Middle frontal gyrus (tissue), 1 donor: ENCODE data around the gene RAD54L2.
"Not testable (repeated sequence)": the region's sequence is repeated elsewhere in the genome, so short reads cannot be mapped to it uniquely, and the experiment has no call there.

ENCODE experiments used
- DNase-seq: peaks from one replicate; pipeline ENCODE4 v3.0.0-alpha.2; 2015; ENCODE audit warnings: low spot score; ENCODE audit errors: extremely low spot score

The RAD54L2 gene

GRCh38 chr3:51538459-51539290 lies at the start of gene RAD54L2:
RAD54L2 (plus strand) TSS chr3:51538719; CDS start chr3:51590421, 51,702 bp downstream.
- peak; percentile 69 for DNase-seq

- peak; percentile 52 for DNase-seq
These were observed 39.4 kb upstream of the RAD54L2 start for GRCh38 chr3:51498876-51499738.

GRCh38 chr3:51500632-51501131 lies 37.8 kb upstream of the RAD54L2 start:
- DNase-seq = no peak

GRCh38 chr3:51501833-51502561 lies 36.5 kb upstream of the RAD54L2 start:
- DNase-seq = peak; percentile 60

- no peak for DNase-seq
These were observed 36.0 kb upstream of the RAD54L2 start for GRCh38 chr3:51502562-51502910.

GRCh38 chr3:51503007-51503406 lies 35.5 kb upstream of the RAD54L2 start:
- DNase-seq = no peak

- no peak for DNase-seq
These were observed 30.3 kb upstream of the RAD54L2 start for GRCh38 chr3:51508255-51508654.

GRCh38 chr3:51510996-51511395 lies 27.5 kb upstream of the RAD54L2 start:
- DNase-seq = no peak

GRCh38 chr3:51514210-51514609 lies 24.3 kb upstream of the RAD54L2 start:
- DNase-seq = no peak

GRCh38 chr3:51519848-51520247 lies 18.7 kb upstream of the RAD54L2 start:
- no peak for DNase-seq

- not testable (repeated sequence) for DNase-seq
These were observed 17.4 kb upstream of the RAD54L2 start for GRCh38 chr3:51520906-51521730.

GRCh38 chr3:51522273-51522962 lies 16.1 kb upstream of the RAD54L2 start:
- no peak for DNase-seq

- DNase-seq = not testable (repeated sequence)
These were observed 13.6 kb upstream of the RAD54L2 start for GRCh38 chr3:51524874-51525273.

GRCh38 chr3:51530485-51530884 lies 8.0 kb upstream of the RAD54L2 start:
- no peak for DNase-seq

GRCh38 chr3:51535146-51536019 lies 3.1 kb upstream of the RAD54L2 start:
- DNase-seq = no peak

- not testable (repeated sequence) for DNase-seq
These were observed 888 bp upstream of the RAD54L2 start for GRCh38 chr3:51537631-51538030.

GRCh38 chr3:51538115-51538458 lies 432 bp upstream of the RAD54L2 start:
- no peak for DNase-seq

GRCh38 chr3:51539291-51539941 lies 897 bp downstream of the RAD54L2 start:
- no peak for DNase-seq

GRCh38 chr3:51542596-51542995 lies 4.1 kb downstream of the RAD54L2 start:
- DNase-seq = not testable (repeated sequence)
